Measurements from ENCODE around the gene PCDHB11.
"Not testable (repeated sequence)": the region's sequence is repeated elsewhere in the genome, so short reads cannot be mapped to it uniquely, and the experiment has no call there.

The PCDHB11 gene

DNA sequence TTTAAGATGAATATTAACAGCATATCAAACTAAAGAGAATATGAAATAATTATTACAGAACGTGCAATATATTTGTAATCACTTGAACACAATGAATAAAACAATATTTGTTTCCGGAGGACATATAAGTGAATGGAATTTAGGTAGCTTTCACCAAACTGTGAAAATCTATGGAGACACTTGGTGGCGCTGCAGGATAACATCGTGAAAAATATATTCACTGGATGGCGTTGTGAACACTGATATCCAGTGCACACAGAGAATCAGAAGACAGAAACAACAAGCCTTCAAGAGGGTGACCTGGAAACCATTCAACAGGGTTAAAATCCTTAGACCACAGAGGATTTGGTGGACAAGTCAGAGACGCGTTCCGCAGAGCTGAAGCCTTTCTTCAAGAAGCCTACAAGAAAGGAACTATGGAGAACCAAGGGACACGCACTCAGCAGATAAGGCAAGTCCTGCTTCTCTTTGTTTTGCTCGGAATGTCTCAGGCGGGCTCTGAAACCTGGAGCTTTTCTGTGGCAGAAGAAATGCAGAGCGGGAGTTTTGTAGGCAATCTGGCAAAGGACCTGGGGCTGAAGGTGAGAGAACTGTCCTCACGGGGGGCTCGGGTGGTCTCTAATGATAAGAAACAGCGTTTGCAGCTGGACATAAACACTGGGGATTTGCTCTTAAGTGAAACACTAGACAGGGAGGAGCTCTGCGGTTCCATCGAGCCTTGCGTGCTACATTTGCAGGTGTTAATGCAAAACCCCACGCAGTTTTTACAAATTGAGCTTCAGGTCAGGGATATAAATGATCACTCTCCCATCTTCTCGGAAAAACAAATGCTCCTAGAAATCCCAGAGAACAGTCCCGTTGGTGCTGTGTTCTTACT lies at the start of gene PCDHB11:
TSS of gene PCDHB11 (plus strand) at position 269 of the 877 bp plus-strand sequence. CDS start at position 417, 148 bp downstream.
- DNase-seq: peak; percentile 68

DNA sequence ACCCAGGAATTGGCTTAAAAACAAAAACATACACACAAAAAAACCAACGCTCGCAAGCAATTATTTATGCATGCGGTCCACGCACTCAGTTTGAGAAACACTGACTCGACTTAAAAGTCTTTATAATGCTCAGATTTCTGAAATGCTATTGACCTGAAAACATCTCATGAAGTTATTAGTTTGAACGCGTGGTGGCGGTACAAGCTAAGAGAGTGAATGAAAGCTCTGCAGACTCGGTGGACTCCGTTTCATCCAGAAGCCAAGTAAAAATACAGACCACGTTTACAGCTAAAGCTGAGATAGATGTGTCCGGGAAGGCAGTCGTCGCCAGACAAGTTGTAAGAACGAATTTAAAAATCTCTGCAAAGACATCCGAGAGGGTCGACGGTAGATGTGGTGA lies 49.6 kb upstream of the PCDHB11 start, which contains the start of gene PCDHB6:
TSS of gene PCDHB6 (plus strand) at position 246 of the 400 bp plus-strand sequence. CDS start 201 bp downstream, outside the sequence.
- DNase-seq: no peak

DNA sequence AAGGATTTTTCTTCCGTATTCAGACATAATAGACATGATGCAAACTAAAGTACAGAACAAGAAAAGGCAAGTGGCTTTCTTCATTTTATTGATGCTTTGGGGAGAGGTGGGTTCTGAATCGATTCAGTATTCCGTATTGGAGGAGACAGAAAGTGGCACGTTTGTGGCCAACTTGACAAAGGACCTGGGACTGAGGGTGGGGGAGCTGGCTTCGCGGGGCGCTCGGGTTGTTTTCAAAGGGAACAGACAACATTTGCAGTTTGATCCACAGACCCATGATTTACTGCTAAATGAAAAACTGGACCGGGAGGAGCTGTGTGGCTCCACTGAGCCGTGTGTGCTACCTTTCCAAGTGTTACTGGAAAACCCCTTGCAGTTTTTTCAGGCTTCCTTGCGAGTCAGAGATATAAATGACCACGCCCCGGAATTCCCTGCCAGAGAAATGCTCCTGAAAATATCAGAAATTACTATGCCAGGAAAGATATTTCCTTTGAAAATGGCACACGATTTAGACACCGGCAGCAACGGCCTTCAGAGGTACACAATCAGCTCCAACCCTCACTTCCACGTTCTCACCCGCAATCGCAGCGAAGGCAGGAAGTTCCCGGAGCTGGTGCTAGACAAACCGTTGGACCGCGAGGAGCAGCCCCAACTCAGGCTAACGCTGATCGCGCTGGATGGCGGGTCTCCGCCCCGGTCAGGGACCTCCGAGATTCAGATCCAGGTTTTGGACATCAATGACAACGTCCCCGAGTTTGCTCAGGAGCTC lies 49.0 kb upstream of the PCDHB11 start:
- DNase-seq: no peak

DNA sequence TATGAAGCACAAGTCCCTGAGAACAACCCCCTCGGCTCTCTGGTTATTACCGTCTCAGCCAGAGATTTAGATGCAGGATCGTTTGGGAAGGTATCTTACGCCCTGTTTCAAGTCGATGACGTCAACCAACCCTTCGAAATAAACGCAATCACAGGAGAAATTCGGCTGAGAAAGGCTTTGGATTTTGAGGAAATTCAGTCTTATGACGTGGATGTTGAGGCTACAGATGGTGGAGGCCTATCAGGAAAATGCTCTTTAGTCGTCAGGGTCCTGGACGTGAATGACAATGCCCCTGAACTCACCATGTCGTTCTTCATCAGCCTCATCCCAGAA lies 48.5 kb upstream of the PCDHB11 start:
- DNase-seq: no peak

DNA sequence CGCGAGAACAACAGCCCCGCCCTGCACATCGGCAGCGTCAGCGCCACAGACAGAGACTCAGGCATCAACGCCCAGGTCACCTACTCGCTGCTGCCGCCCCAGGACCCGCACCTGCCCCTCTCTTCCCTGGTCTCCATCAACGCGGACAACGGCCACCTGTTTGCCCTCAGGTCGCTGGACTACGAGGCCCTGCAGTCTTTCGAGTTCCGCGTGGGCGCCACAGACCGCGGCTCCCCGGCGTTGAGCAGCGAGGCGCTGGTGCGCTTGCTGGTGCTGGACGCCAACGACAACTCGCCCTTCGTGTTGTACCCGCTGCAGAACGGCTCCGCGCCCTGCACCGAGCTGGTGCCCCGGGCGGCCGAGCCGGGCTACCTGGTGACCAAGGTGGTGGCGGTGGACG lies 47.8 kb upstream of the PCDHB11 start:
- not testable (repeated sequence) for DNase-seq

DNA sequence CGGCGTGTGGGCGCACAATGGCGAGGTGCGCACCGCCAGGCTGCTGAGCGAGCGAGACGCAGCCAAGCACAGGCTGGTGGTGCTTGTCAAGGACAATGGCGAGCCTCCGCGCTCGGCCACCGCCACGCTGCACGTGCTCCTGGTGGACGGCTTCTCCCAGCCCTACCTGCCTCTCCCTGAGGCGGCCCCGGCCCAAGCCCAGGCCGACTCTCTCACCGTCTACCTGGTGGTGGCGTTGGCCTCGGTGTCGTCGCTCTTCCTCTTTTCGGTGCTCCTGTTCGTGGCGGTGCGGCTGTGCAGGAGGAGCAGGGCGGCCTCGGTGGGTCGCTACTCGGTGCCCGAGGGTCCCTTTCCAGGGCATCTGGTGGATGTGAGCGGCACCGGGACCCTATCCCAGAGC lies 47.3 kb upstream of the PCDHB11 start:
- DNase-seq: not testable (repeated sequence)

DNA sequence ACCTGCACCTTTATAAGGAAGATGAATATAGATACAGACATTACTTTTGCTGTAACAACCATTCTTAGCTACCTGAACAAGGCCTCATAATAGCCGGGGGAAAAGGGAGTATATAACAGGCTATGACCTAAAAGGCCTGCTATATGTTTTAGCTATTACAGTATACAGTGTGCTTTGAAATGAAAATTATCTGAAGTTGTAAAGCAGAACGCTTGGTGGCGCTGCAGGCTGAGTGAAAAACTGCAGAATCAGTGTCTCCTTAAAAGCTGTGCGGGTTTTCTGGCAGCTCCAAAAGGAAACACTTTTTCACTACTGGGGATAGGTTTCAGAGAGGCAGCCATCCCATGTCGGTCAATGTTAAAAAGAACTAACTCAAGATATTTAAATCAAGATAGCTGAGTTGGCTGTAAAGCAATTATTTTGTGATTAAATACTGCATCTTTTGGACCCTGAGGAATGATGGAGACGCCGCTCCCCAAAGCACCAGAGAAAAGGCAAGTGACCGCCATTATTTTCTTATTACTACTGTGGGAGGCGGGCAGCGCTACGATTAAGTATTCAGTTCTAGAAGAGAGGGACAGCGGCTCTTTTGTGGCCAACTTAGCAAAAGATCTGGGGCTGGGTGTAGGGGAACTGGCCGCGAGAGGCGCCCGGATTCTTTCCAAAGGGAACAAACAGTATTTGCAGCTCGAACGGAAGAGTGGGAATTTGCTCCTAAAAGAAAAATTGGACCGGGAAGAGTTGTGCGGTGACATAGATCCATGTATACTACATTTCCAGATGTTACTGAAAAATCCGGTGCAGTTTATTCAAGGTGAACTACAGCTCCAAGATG lies 43.7 kb upstream of the PCDHB11 start:
- DNase-seq: no peak

DNA sequence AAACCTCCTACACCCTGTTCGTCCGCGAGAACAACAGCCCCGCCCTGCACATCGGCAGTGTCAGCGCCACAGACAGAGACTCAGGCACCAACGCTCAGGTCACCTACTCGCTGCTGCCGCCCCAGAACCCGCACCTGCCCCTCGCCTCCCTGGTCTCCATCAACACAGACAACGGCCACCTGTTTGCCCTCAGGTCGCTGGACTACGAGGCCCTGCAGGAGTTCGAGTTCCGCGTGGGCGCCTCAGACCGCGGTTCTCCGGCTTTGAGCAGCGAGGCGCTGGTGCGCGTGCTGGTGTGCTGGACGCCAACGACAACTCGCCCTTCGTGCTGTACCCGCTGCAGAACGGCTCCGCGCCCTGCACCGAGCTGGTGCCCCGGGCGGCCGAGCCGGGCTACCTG lies 42.1 kb upstream of the PCDHB11 start:
- DNase-seq: not testable (repeated sequence)

DNA sequence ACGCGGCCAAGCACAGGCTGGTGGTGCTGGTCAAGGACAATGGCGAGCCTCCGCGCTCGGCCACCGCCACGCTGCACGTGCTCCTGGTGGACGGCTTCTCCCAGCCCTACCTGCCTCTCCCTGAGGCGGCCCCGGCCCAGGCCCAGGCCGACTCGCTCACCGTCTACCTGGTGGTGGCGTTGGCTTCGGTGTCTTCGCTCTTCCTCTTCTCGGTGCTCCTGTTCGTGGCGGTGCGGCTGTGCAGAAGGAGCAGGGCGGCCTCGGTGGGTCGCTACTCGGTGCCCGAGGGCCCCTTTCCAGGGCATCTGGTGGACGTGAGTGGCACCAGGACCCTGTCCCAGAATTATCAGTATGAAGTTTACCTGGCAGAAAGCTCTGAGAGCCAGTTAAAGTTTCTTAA lies 41.5 kb upstream of the PCDHB11 start:
- not testable (repeated sequence) for DNase-seq

DNA sequence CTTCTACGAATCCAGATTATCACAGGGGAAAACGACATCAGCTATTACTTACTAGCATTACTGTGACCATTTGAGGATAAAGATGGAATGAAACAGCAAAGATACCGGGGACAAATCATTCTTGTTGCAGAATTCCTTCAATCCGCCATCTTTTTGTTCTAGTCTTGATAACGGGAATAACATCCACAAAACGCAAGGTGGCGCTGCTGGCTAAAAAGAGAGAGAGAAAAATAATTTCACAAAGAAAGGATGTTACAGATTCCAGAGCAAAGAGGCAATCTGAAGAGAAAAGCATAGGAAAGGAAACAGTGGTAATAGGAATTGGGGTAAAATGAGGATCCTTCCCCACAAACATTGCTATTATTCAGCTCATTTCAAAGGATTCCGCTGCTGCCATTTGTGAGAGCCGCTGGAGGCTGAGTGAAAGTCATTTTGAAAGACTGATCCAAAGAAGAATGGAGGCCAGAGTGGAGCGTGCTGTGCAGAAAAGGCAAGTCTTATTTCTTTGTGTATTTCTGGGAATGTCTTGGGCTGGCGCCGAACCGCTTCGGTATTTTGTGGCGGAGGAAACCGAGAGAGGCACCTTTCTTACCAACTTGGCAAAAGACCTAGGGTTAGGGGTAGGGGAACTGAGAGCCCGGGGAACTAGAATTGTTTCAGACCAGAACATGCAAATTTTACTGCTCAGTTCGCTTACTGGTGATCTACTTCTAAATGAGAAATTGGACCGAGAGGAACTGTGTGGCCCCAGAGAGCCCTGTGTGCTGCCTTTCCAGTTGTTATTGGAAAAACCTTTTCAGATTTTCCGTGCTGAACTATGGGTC lies 26.8 kb upstream of the PCDHB11 start, which contains the start of gene PCDHB7:
TSS of gene PCDHB7 (plus strand) at position 264 of the 824 bp plus-strand sequence. CDS start at position 456, 192 bp downstream.
- DNase-seq: no peak

DNA sequence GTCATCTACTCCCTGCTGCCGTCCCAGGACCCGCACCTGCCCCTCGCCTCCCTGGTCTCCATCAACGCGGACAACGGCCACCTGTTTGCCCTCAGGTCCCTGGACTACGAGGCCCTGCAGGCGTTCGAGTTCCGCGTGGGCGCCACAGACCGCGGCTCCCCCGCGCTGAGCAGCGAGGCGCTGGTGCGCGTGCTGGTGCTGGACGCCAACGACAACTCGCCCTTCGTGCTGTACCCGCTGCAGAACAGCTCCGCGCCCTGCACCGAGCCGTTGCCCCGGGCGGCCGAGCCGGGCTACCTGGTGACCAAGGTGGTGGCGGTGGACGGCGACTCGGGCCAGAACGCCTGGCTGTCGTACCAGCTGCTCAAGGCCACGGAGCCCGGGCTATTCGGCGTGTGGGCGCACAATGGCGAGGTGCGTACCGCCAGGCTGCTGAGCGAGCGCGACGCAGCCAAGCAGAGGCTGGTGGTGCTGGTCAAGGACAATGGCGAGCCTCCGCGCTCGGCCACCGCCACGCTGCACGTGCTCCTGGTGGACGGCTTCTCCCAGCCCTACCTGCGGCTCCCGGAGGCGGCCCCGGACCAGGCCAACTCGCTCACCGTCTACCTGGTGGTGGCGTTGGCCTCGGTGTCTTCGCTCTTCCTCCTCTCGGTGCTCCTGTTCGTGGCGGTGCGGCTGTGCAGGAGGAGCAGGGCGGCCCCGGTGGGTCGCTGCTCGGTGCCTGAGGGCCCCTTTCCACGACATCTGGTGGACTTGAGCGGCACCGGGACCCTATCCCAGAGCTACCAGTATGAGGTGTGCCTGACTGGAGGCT lies 24.9 kb upstream of the PCDHB11 start:
- not testable (repeated sequence) for DNase-seq

DNA sequence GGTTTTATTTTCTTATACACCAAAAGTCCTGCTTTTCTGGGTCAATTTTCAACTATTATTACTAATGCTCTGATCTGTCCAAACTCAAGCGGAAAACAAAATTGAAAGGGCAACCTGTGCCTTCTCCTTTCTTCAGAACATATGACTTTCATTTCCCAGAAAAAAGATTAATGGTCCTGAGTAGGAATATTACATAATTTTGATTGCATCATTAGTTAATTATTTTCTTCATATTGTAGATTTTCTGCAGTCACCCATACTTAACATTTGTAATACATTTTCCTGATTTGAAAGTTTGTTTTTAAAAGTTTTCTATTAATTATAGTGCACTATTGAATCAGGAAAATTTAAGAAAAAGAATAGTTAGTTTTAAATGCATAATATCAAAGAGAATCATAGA lies 23.5 kb upstream of the PCDHB11 start:
- DNase-seq: no peak

DNA sequence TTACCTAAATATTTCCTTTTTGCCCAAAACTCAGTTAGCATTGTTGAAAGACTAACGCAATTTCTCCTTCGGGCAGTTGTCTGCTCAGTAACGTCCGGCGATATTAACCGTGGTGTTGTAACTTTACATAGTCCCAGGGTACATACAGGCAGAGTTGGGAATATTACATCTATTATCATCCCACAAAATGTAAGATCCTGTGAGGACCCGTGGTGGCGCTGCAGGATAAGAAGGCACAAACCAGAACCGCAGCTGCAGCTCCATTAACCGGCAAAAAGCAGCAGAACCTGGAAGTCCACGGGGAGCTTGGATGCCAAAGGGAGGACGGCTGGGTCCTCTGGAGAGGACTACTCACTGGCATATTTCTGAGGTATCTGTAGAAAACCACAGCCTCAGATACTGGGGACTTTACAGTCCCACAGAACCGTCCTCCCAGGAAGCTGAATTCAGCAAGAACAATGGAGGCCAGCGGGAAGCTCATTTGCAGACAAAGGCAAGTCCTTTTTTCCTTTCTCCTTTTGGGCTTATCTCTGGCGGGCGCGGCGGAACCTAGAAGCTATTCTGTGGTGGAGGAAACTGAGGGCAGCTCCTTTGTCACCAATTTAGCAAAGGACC lies 21.7 kb upstream of the PCDHB11 start, which contains the start of gene PCDHB8:
TSS of gene PCDHB8 (plus strand) at position 214 of the 615 bp plus-strand sequence. CDS start at position 459, 245 bp downstream.
- DNase-seq: not testable (repeated sequence)

DNA sequence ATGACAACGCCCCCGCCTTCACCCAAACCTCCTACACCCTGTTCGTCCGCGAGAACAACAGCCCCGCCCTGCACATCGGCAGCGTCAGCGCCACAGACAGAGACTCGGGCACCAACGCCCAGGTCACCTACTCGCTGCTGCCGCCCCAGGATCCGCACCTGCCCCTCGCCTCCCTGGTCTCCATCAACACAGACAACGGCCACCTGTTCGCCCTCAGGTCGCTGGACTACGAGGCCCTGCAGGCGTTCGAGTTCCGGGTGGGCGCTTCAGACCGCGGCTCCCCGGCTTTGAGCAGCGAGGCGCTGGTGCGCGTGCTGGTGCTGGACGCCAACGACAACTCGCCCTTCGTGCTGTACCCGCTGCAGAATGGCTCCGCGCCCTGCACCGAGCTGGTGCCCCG lies 20.1 kb upstream of the PCDHB11 start:
- not testable (repeated sequence) for DNase-seq

DNA sequence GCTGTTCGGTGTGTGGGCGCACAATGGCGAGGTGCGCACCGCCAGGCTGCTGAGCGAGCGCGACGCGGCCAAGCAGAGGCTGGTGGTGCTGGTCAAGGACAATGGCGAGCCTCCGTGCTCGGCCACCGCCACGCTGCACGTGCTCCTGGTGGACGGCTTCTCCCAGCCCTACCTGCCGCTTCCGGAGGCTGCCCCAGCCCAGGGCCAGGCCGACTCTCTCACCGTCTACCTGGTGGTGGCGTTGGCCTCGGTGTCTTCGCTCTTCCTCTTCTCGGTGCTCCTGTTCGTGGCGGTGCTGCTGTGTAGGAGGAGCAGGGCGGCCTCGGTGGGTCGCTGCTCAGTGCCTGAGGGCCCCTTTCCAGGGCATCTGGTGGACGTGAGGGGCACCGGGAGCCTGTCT lies 19.6 kb upstream of the PCDHB11 start:
- DNase-seq: not testable (repeated sequence)

DNA sequence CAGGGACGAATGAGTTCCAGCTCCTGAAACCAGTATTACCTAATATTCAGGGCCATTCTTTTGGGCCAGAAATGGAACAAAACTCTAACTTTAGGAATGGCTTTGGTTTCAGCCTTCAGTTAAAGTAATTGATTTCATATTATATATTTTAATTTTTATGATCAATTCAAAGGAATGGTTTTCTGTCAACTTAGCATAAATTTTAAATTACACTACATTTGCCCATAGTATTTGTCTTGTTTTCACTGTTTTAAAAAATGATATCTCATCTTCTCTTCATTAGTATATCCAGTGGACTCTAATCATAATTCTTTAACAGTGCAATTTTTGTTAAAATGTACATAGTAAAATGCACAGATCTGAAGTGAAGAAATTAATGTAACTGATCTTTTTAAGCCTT lies 19.1 kb upstream of the PCDHB11 start:
- DNase-seq: no peak

DNA sequence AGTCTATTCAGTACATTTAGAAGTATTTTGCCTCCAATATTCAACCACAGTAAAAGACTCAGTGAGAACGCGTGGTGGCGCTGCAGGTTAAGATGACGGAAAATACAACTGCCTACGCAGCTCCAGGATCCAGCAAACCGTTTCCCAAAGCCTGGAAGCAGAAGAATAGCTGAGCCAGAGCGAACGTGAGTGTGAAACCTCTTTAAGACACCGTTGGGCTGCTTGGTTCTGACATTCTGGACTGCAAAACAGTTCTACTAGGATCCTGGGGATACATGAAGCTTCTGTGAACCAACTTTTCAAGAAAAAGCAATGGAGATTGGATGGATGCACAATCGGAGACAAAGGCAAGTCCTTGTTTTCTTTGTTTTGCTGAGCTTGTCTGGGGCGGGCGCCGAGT lies 17.2 kb upstream of the PCDHB11 start, which contains the start of gene PCDHB16:
TSS of gene PCDHB16 (plus strand) at position 140 of the 400 bp plus-strand sequence. CDS start at position 313, 173 bp downstream.
- DNase-seq: no peak

DNA sequence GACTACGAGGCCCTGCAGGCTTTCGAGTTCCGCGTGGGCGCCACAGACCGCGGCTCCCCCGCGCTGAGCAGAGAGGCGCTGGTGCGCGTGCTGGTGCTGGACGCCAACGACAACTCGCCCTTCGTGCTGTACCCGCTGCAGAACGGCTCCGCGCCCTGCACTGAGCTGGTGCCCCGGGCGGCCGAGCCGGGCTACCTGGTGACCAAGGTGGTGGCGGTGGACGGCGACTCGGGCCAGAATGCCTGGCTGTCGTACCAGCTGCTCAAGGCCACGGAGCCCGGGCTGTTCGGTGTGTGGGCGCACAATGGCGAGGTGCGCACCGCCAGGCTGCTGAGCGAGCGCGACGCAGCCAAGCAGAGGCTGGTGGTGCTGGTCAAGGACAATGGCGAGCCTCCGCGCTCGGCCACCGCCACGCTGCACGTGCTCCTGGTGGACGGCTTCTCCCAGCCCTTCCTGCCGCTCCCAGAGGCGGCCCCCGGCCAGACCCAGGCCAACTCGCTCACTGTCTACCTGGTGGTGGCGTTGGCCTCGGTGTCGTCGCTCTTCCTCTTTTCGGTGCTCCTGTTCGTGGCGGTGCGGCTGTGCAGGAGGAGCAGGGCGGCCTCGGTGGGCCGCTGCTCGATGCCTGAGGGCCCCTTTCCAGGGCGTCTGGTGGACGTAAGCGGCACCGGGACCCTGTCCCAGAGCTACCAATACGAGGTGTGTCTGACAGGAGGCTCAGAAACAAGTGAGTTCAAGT lies 15.1 kb upstream of the PCDHB11 start:
- DNase-seq: not testable (repeated sequence)

DNA sequence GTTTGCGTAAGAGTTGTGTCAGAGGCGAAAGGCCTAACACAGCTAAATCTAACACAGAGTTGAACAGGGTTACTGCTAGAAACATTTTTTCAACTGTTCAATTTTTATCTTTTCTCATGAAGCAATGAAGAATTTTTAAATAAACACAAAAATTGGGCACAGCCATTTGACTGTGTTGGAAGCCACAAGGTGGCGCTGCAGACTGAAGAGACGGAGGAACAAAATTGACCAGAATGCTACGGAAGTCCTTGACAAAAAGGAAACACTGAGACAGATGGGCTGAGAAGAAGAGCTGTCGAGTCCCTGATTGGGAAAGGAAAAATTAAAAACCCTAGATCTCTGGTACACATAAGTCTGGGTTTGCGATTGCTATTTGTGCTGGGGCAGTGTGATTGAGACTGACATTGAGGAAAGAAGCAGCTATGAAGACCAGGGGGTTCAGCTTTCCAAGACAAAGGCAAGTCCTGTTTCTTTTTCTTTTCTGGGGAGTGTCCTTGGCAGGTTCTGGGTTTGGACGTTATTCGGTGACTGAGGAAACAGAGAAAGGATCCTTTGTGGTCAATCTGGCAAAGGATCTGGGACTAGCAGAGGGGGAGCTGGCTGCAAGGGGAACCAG lies 12.4 kb upstream of the PCDHB11 start, which contains the start of gene PCDHB9:
TSS of gene PCDHB9 (plus strand) at position 265 of the 616 bp plus-strand sequence. CDS start at position 423, 158 bp downstream.
- no peak for DNase-seq
